ENCODE results near the gene LYST.

GRCh38 chr1:235757587-235758096 lies 109.1 kb downstream of the LYST start:
- TF ChIP-seq CTCF (IDR thresholded peaks at IDR 0.05) (no peak), POLR2A (IDR thresholded peaks at IDR 0.05) (no peak), POLR2AphosphoS5 (IDR thresholded peaks at IDR 0.05) (no peak)

Measured in stomach (tissue), 4 donors.